SK-N-SH (cell line): ENCODE data around the gene LGI1. TPM values are rescaled to one million over a fixed set of nuclear protein-coding genes. Genes with fewer than 3 reads are reported as not detected.

Experiments
- CTCF ChIA-PET: fragments of 300-600, 350-600 bp; formaldehyde crosslinking; extraction: SDS; loops from one replicate; lab custom pipeline; 2021; lab: Yijun Ruan, JAX
- POLR2A ChIA-PET: fragments of 350-600 bp; sonication (Branson Sonifier 250); formaldehyde crosslinking; extraction: SDS; loops from one replicate; lab custom pipeline; 2020; ENCODE audit warnings: antibody characterized with exemption, inconsistent platforms; lab: Yijun Ruan, JAX
- DNase-seq: peaks from one replicate; pipeline ENCODE4 v3.0.0; 2012
- H2AFZ ChIP-seq: fragments of 200-600 bp; sonication (generic); 2 replicates; pipeline ENCODE4 v1.8.1; 2016; ENCODE audit warnings: antibody characterized with exemption, mild to moderate bottlenecking, low read depth
- H3F3A ChIP-seq: fragments of 200-600 bp; sonication (generic); replicated peaks from 2 replicates; pipeline ENCODE3; 2016; ENCODE audit warnings: antibody characterized with exemption, mild to moderate bottlenecking; ENCODE audit not compliant: insufficient read depth
- H3K27ac ChIP-seq, 2 experiments: fragments of 200-500 bp in 1 of 2; fragments of 200-600 bp in 1 of 2; sonication (Bioruptor generic) in 1 of 2; sonication (generic), shearing (Covaris generic) in 1 of 2; 2 replicates each; pipeline versions ENCODE4 v1.5.1 to v1.6.1; 2014 to 2016; ENCODE audit warnings: low read depth in 2 of 2, inconsistent platforms in 1 of 2, low read length in 1 of 2, mild to moderate bottlenecking in 1 of 2, mixed read lengths in 1 of 2
- H3K27me3 ChIP-seq: fragments of 200-600 bp; sonication (generic), shearing (Covaris generic); 2 replicates; pipeline ENCODE4 v1.6.1; 2016; ENCODE audit warnings: mixed run types; ENCODE audit not compliant: insufficient read depth
- H3K36me3 ChIP-seq, 2 experiments: fragments of 200-500 bp in 1 of 2; fragments of 200-600 bp in 1 of 2; sonication (Bioruptor generic) in 1 of 2; sonication (generic) in 1 of 2; replicated peaks in 1 of 2; 2 replicates each; pipeline versions ENCODE3 to v1.5.1; 2014 to 2016; ENCODE audit warnings: low read length in 1 of 2, mild to moderate bottlenecking in 1 of 2; ENCODE audit not compliant: insufficient read depth in 2 of 2, control insufficient read depth in 1 of 2
- H3K4me1 ChIP-seq, 2 experiments: fragments of 200-500 bp in 1 of 2; fragments of 200-600 bp in 1 of 2; sonication (Bioruptor generic) in 1 of 2; sonication (generic), shearing (Covaris generic) in 1 of 2; 2 replicates each; pipeline versions ENCODE4 v1.5.1 to v1.6.1; 2014 to 2016; ENCODE audit warnings: low read depth in 1 of 2, low read length in 1 of 2, mixed run types in 1 of 2; ENCODE audit not compliant: insufficient read depth in 2 of 2, control insufficient read depth in 1 of 2
- H3K4me2 ChIP-seq: fragments of 200-600 bp; sonication (generic), shearing (Covaris generic); 2 replicates; pipeline ENCODE4 v1.6.1; 2017; ENCODE audit warnings: mixed run types
- H3K4me3 ChIP-seq, 2 experiments: fragments of 200-500 bp in 1 of 2; fragments of 200-600 bp in 1 of 2; sonication (Bioruptor generic) in 1 of 2; sonication (generic), shearing (Covaris generic) in 1 of 2; 2 replicates each; pipeline versions ENCODE4 v1.5.1 to v1.8.1; 2014 to 2016; ENCODE audit warnings: low read depth in 2 of 2, inconsistent platforms in 1 of 2, low read length in 1 of 2, mild to moderate bottlenecking in 1 of 2, mixed read lengths in 1 of 2, moderate library complexity in 1 of 2
- H3K79me2 ChIP-seq: fragments of 200-600 bp; sonication (generic); 2 replicates; pipeline ENCODE4 v1.8.1; 2017; ENCODE audit warnings: mild to moderate bottlenecking; ENCODE audit not compliant: insufficient read depth
- H3K9ac ChIP-seq: fragments of 200-600 bp; sonication (generic); 2 replicates; pipeline ENCODE4 v1.6.1; 2017; ENCODE audit warnings: mixed run types
- H3K9me2 ChIP-seq: fragments of 200-600 bp; sonication (generic); 2 replicates; pipeline ENCODE4 v1.6.1; 2017; ENCODE audit warnings: mixed run types
- H3K9me3 ChIP-seq: fragments of 200-600 bp; sonication (generic); 2 replicates; pipeline ENCODE4 v1.6.1; 2017; ENCODE audit warnings: mixed run types, mild to moderate bottlenecking, moderate library complexity
- H4K20me1 ChIP-seq: fragments of 200-600 bp; sonication (generic); 2 replicates; pipeline ENCODE4 v1.6.1; 2017; ENCODE audit warnings: mild to moderate bottlenecking, mixed run types; ENCODE audit not compliant: insufficient read depth
- CTCF ChIP-seq: fragments of 200-600 bp; sonication (generic); IDR thresholded peaks from 2 replicates; pipeline ENCODE4 v1.6.1; 2017; ENCODE audit warnings: antibody characterized with exemption, mild to moderate bottlenecking, moderate library complexity
- RAD21 ChIP-seq: IDR thresholded peaks from 2 replicates; pipeline ENCODE4 v1.6.1; 2012; ENCODE audit warnings: mild to moderate bottlenecking, low read length
- REST ChIP-seq: IDR thresholded peaks from 2 replicates; pipeline ENCODE4 v1.6.1; 2012; ENCODE audit warnings: mild to moderate bottlenecking, low read depth, low read length, moderate library complexity
- SMC3 ChIP-seq: IDR thresholded peaks from 2 replicates; pipeline ENCODE4 v1.6.1; 2012; ENCODE audit warnings: low read depth, low read length, improper control_type of control experiment
- USF2 ChIP-seq: fragments of 150-350 bp; IDR thresholded peaks from 2 replicates; pipeline ENCODE4 v1.6.1; 2017; ENCODE audit warnings: antibody characterized with exemption, low read length, low read depth, borderline replicate concordance
- WGBS: methylation state at CpG from one replicate; pipeline ENCODE4 v1.1.6; 2017; ENCODE audit warnings: low lambda C conversion rate; 5-methylcytosine and 5-hydroxymethylcytosine counted together
- polyA plus RNA-seq, 3 experiments: library from polyadenylated mRNA; depleted of rRNA; stranded (reverse); fragments of >200 nt; gene quantifications; 2 replicates each; pipeline ENCODE4 v1.2.3, GENCODE V29; 2012

The LGI1 gene
- polyA plus RNA-seq, 1 of the 3 experiments (the other 2 are of a cell fraction) = 0.03 TPM

GRCh38 chr10:93742633-93743349, 14.9 kb upstream of the LGI1 start:
- no peak for DNase-seq
- H3K4me2 ChIP-seq = no peak overlapping the region
- peaks cover 6% of the 10 kb centered on the region for H3F3A ChIP-seq
- no peaks in the 10 kb centered on the region for H3K9me2 ChIP-seq
- H3K4me3 ChIP-seq = no peak overlapping the region
- no peaks in the 10 kb centered on the region for H3K79me2 ChIP-seq
- H3K9ac ChIP-seq = no peak overlapping the region
- no peak for TF ChIP-seq REST
- TF ChIP-seq, all 33 proteins: peak for 0
- no peaks in the 10 kb centered on the region for H4K20me1 ChIP-seq
- no peak overlapping the region for H2AFZ ChIP-seq
- H3K9me3 ChIP-seq = no peaks in the 10 kb centered on the region
- WGBS = 71% methylated on average over 8 of the region's 8 CpGs
- H3K27me3 ChIP-seq = no peaks in the 10 kb centered on the region
- no peak overlapping the region for H3K27ac ChIP-seq
- no peaks in the 10 kb centered on the region for H3K36me3 ChIP-seq
- POLR2A ChIA-PET = no interaction called here
- H3K4me1 ChIP-seq = peaks cover 0 to 2% of the 10 kb centered on the region in 2 experiments; a peak in 1 of 4 replicates
- CTCF ChIA-PET = interaction anchor here (1.1 kb wide), 1 partner anchor 9 kb away, joined by 3 read pairs; no protein-coding TSS in a partner anchor

- peaks cover 0 to 2% of the 10 kb centered on the region in 2 experiments; a peak in 1 of 4 replicates for H3K4me1 ChIP-seq
- no peaks in the 10 kb centered on the region for H4K20me1 ChIP-seq
- CTCF ChIA-PET = interaction anchor here (1.0 to 3.2 kb wide), 7 partner anchors 9 to 114 kb away, joined by 3 to 16 read pairs (median 3); partner anchors contain the start of gene FRA10AC1
- H3K27me3 ChIP-seq = no peaks in the 10 kb centered on the region
- DNase-seq = no peak
- H3K9me3 ChIP-seq = no peaks in the 10 kb centered on the region
- no peak overlapping the region for H3K9ac ChIP-seq
- H3K27ac ChIP-seq = no peak overlapping the region
- no peak for TF ChIP-seq USF2
- TF ChIP-seq RAD21 = peak; percentile 48
- TF ChIP-seq SMC3 = 0 out of 2 replicates have a peak, but pooled peaks have one; percentile 5
- TF ChIP-seq CTCF = peak; percentile 45
- 66% methylated on average over 9 of the region's 9 CpGs for WGBS
- H3K4me3 ChIP-seq = peak overlapping the region in 1 of 2 experiments; percentile 20; a peak in 1 of 4 replicates
- H3K4me2 ChIP-seq = no peak overlapping the region
- no peaks in the 10 kb centered on the region for H3K79me2 ChIP-seq
- no peak overlapping the region for H2AFZ ChIP-seq
- no peaks in the 10 kb centered on the region for H3K9me2 ChIP-seq
- no peaks in the 10 kb centered on the region for H3K36me3 ChIP-seq
- peaks cover 7% of the 10 kb centered on the region for H3F3A ChIP-seq
- POLR2A ChIA-PET = no interaction called here
Observed at GRCh38 chr10:93745408-93746065, 12.2 kb upstream of the LGI1 start.
